PC-3 (cell line): ENCODE data around the gene SAMD4A. TPM values are rescaled to one million over a fixed set of nuclear protein-coding genes. Genes with fewer than 3 reads are reported as not detected.
"Not testable (repeated sequence)": the region's sequence is repeated elsewhere in the genome, so short reads cannot be mapped to it uniquely, and the experiment has no call there.

Experiments used
- ATAC-seq: fragments of 200-7000 bp; cut with Tn5 transposase; 2 replicates; pipeline ENCODE4 v1.9.1; 2020; ENCODE audit warnings: mild to moderate bottlenecking, moderate library complexity
- BruUV-seq: library from RNA; stranded (reverse); fragments of 400-500 nt; replicated peaks from 2 replicates; lab custom pipeline; 2021; lab: Mats Ljungman, UMichigan
- CTCF ChIA-PET: fragments of 300-600 bp; sonication (Branson Sonifier 250); formaldehyde crosslinking; loops from one replicate; lab custom pipeline; 2022; ENCODE audit warnings: antibody characterized with exemption; lab: Charles Lee
- POLR2A ChIA-PET: fragments of 300-600 bp; sonication (Branson Sonifier 250); formaldehyde crosslinking; loops from one replicate; lab custom pipeline; 2022; ENCODE audit warnings: antibody characterized with exemption; ENCODE audit not compliant: unreplicated experiment; lab: Charles Lee
- DNase-seq: peaks from one replicate; pipeline ENCODE4 v3.0.0-alpha.2; 2015
- H2AFZ ChIP-seq: fragments of 300-600 bp; sonication (generic); 2 replicates; pipeline ENCODE4 v1.6.0; 2016; ENCODE audit warnings: antibody characterized with exemption, low read length
- H3F3A ChIP-seq: fragments of 300-600 bp; sonication (generic); one replicate; pipeline ENCODE4 v1.6.0; 2017; ENCODE audit warnings: antibody characterized with exemption, low read length, control low read depth, mild to moderate bottlenecking; ENCODE audit not compliant: unreplicated experiment
- H3K27ac ChIP-seq: fragments of 300-600 bp; sonication (generic); 2 replicates; pipeline ENCODE4 v1.5.1; 2016; ENCODE audit warnings: mild to moderate bottlenecking, low read length
- H3K27me3 ChIP-seq: fragments of 300-600 bp; sonication (generic); 2 replicates; pipeline ENCODE4 v1.6.1; 2016; ENCODE audit warnings: low read length, mixed read lengths
- H3K36me3 ChIP-seq: fragments of 300-600 bp; sonication (generic); 2 replicates; pipeline ENCODE4 v1.6.1; 2016; ENCODE audit warnings: low read depth, mixed run types, low read length, mixed read lengths
- H3K4me1 ChIP-seq: fragments of 300-600 bp; sonication (generic); 2 replicates; pipeline ENCODE4 v1.5.1; 2016; ENCODE audit warnings: low read length; ENCODE audit not compliant: insufficient read depth
- H3K4me2 ChIP-seq: fragments of 300-600 bp; sonication (generic); 2 replicates; pipeline ENCODE4 v1.6.0; 2016; ENCODE audit warnings: low read length
- H3K4me3 ChIP-seq: fragments of 300-600 bp; sonication (generic); 2 replicates; pipeline ENCODE4 v1.5.1; 2016; ENCODE audit warnings: mild to moderate bottlenecking, low read length, mixed read lengths
- H3K79me2 ChIP-seq: fragments of 300-600 bp; sonication (generic); 2 replicates; pipeline ENCODE4 v1.6.1; 2017; ENCODE audit warnings: low read length, mixed read lengths
- H3K9ac ChIP-seq: fragments of 300-600 bp; sonication (generic); 2 replicates; pipeline ENCODE4 v1.6.0; 2016; ENCODE audit warnings: mild to moderate bottlenecking, low read length
- H3K9me2 ChIP-seq: fragments of 300-600 bp; sonication (generic); replicated peaks from 2 replicates; pipeline ENCODE4 v1.6.1; 2016; ENCODE audit warnings: mixed run types, low read length, mixed read lengths
- H3K9me3 ChIP-seq: fragments of 300-600 bp; sonication (generic); 2 replicates; pipeline ENCODE4 v1.6.1; 2016; ENCODE audit warnings: low read length, mixed read lengths
- H4K20me1 ChIP-seq: fragments of 300-600 bp; sonication (generic); 2 replicates; pipeline ENCODE4 v1.6.1; 2016; ENCODE audit warnings: low read length, mixed read lengths
- CTCF ChIP-seq: fragments of 300-600 bp; sonication (generic); conservative IDR thresholded peaks from 2 replicates; pipeline ENCODE4 v1.5.1; 2017; ENCODE audit warnings: antibody characterized with exemption, low read depth, mild to moderate bottlenecking, low read length
- EZH2 ChIP-seq: fragments of 300-600 bp; sonication (generic); IDR thresholded peaks from one replicate; pipeline ENCODE4 v1.6.1; 2017; ENCODE audit warnings: antibody characterized with exemption, mild to moderate bottlenecking, low read length; ENCODE audit not compliant: unreplicated experiment
- EZH2phosphoT487 ChIP-seq: fragments of 300-600 bp; sonication (generic); IDR thresholded peaks from 2 replicates; pipeline ENCODE4 v1.6.1; 2018; ENCODE audit warnings: mild to moderate bottlenecking, antibody characterized with exemption, low read length, borderline replicate concordance
- intact Hi-C: fragments of 100-400 bp; cut with micrococcal nuclease; formaldehyde crosslinking; loops from 2 replicates; pipeline ENCODE4 v1.9.0; 2023
- total RNA-seq: library from RNA; depleted of rRNA; stranded (reverse); fragments of >200 nt; gene quantifications from 2 replicates; pipeline ENCODE4 v1.2.3, GENCODE V29; 2014

Gene SAMD4A
- total RNA-seq, 1 experiment from 2014 or later = 42.9 TPM

DNA sequence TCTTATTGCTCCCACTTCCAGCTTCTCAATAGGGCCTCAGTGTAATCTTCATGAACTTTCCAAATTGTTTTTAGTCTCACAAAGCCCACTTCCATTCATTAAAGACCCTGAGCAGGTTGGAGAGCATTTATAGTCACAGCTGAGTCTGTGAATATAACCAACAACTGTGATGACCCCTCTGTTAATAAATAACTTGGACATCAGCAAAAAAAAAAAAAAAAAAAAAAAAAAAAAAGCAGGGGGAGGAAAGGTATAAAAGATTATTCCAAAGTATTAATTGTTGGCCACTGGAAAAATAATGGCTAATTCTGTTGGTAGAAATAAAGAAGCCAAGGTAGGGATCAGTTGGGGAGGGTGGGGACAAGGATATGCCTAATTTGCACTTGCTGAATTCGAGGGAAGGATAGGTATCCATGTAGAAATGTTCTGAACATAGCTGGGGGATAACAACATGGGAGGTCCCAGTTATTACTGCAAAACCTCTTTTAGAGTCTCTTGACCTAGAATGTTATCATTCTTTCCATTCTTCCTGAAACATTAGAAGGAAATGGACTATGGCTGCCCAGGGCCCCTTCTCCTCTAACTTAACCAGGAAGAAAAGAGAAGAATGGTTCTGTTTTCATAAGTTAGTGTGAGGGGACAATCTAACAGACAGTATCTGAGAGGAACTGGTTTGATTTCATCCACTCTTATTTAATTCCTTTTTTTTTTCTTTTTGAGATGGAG is 56.5 kb downstream of the SAMD4A start:
- no peak overlapping the region for H3K4me2 ChIP-seq
- peaks cover 17% of the 10 kb centered on the region; the same call in 1 of the 2 replicates for H3K4me1 ChIP-seq
- intact Hi-C loops = no loop called here
- no TSS peak for BruUV-seq
- no peak overlapping the region for H3K27ac ChIP-seq
- peaks cover 69% of the 10 kb centered on the region for H3K79me2 ChIP-seq
- H3K9ac ChIP-seq = no peak overlapping the region
- TF ChIP-seq CTCF (no peak), EZH2phosphoT487 (no peak)
- H3K9me3 ChIP-seq = no peaks in the 10 kb centered on the region
- no peak overlapping the region for H3K4me3 ChIP-seq
- H2AFZ ChIP-seq = no peak overlapping the region
- no peaks in the 10 kb centered on the region for H3K9me2 ChIP-seq
- no peaks in the 10 kb centered on the region for H3F3A ChIP-seq
- no peaks in the 10 kb centered on the region for H3K36me3 ChIP-seq
- ATAC-seq (no peak), DNase-seq (no peak)
- no peaks in the 10 kb centered on the region for H4K20me1 ChIP-seq
- H3K27me3 ChIP-seq = no peaks in the 10 kb centered on the region
- CTCF ChIA-PET = no interaction called here
- POLR2A ChIA-PET = interaction anchor here (0.7 kb wide), 1 partner anchor 10 kb away, joined by 5 read pairs; no protein-coding TSS in a partner anchor

DNA sequence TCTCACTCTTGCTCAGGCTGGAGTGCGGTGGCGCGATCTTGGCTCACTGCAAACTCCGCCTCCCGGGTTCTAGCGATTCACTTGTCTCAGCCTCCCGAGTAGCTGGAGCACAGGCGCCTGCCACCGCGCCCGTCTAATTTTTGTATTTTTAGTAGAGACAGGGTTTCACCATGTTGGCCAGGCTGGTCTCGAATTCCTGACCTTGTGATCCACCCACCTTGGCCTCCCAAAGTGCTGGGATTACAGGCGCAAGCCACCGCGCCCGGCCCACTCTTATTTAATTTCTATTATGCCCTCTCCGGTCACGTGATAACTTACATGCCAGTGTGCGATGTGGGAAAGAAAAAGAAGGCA is 57.1 kb downstream of the SAMD4A start:
- Histone ChIP-seq H3K4me1 (peaks cover 17% of the 10 kb centered on the region; the same call in 1 of the 2 replicates), H3K79me2 (peaks cover 74% of the 10 kb centered on the region)
- CTCF ChIA-PET, intact Hi-C loops, H3K36me3 ChIP-seq, H3K27me3 ChIP-seq, H3K9me2 ChIP-seq, H2AFZ ChIP-seq, DNase-seq, H3K4me3 ChIP-seq, H3K9ac ChIP-seq, ATAC-seq, BruUV-seq, H3K9me3 ChIP-seq, H3F3A ChIP-seq, H4K20me1 ChIP-seq, H3K27ac ChIP-seq, H3K4me2 ChIP-seq: not testable (repeated sequence)
- POLR2A ChIA-PET = interaction anchor here (0.7 kb wide), 1 partner anchor 9 kb away, joined by 5 read pairs; no protein-coding TSS in a partner anchor

- H3K79me2 ChIP-seq = peaks cover 76% of the 10 kb centered on the region
- TF ChIP-seq EZH2 (no peak), EZH2phosphoT487 (no peak), CTCF (no peak)
- BruUV-seq = no TSS peak
- no peaks in the 10 kb centered on the region for H3K27me3 ChIP-seq
- H3K9ac ChIP-seq = no peak overlapping the region
- ChIA-PET CTCF (interaction anchor here (0.6 kb wide), 1 partner anchor 148 kb away, joined by 3 read pairs; no protein-coding TSS in a partner anchor), POLR2A (interaction anchor here (0.6 kb wide), 1 partner anchor 143 kb away, joined by 7 read pairs; no protein-coding TSS in a partner anchor)
- peaks cover 17% of the 10 kb centered on the region; the same call in 1 of the 2 replicates for H3K4me1 ChIP-seq
- no peak overlapping the region for H3K4me2 ChIP-seq
- H4K20me1 ChIP-seq = no peaks in the 10 kb centered on the region
- no peaks in the 10 kb centered on the region for H3K36me3 ChIP-seq
- H3K9me2 ChIP-seq = no peaks in the 10 kb centered on the region
- no peak for DNase-seq
- no peaks in the 10 kb centered on the region for H3F3A ChIP-seq
- intact Hi-C loops = no loop called here
- no peak overlapping the region for H3K4me3 ChIP-seq
- no peak overlapping the region for H3K27ac ChIP-seq
- ATAC-seq = peak; percentile 10; the same call in 1 of the 2 replicates
- H2AFZ ChIP-seq = no peak overlapping the region
- no peaks in the 10 kb centered on the region for H3K9me3 ChIP-seq
These were observed 58.2 kb downstream of the SAMD4A start for GRCh38 chr14:54625112-54625511.
